ENCODE results near the gene SLC44A1.

DNA sequence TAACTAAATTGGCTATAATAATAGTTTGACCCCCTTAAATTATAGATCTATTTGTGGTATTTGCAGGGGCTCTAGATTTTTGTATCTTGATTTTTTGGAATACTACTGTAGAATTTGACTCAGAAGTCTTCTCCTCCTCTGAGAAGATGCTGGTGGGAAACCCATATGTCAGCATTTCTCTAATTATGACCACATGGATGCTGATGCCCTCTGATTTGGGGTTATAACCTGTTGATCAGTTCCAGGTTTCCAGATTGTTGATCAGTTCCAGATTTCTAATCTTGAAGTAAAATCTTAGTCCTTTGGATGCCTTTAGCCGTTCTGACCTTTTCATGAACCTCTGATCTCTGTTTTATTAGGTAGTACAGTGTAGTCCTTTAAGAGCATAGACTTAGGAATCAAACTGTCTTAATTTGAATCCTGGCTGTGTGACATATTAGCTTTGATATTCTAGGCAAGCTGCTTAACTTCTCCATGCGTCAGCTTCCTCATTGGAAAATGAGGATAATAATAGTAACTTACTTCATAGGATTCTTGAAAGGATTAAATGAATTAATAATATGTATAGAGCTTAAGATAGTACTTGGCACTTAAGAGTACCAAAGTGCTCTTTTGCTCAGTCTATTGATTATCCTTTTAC is 211.5 kb downstream of the SLC44A1 start:
- no peak for TF ChIP-seq POLR2A (IDR thresholded peaks at IDR 0.05; ENCODE audit: low read length)
- TF ChIP-seq MAZ (IDR thresholded peaks at IDR 0.05; ENCODE audit: borderline replicate concordance, low read depth, low read length) = no peak
- TF ChIP-seq ESRRA (IDR thresholded peaks at IDR 0.05; ENCODE audit: borderline replicate concordance, low read length) = no peak
- TF ChIP-seq CTCF (IDR thresholded peaks at IDR 0.05) = no peak
- no peak for TF ChIP-seq CEBPB (IDR thresholded peaks at IDR 0.05)
- no peak for TF ChIP-seq RAD21 (conservative IDR thresholded peaks at IDR 0.05 in 1 of 2, IDR thresholded peaks at IDR 0.05 in 1 of 2)
- no peak for TF ChIP-seq RNF2 (IDR thresholded peaks at IDR 0.05; ENCODE audit: borderline replicate concordance, low read depth)
- TF ChIP-seq JUNB (IDR thresholded peaks at IDR 0.05) = no peak
- TF ChIP-seq HDAC2 (IDR thresholded peaks at IDR 0.05) = no peak
- no peak for TF ChIP-seq RCOR1 (IDR thresholded peaks at IDR 0.05; ENCODE audit: low read depth, low read length)
- no peak for TF ChIP-seq SMC3 (IDR thresholded peaks at IDR 0.05)
- TF ChIP-seq, protein P1, sequence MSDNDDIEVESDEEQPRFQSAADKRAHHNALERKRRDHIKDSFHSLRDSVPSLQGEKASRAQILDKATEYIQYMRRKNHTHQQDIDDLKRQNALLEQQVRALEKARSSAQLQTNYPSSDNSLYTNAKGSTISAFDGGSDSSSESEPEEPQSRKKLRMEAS (IDR thresholded peaks at IDR 0.05) = no peak
- TF ChIP-seq EP300 (IDR thresholded peaks at IDR 0.05) = no peak
